Posterior cingulate gyrus (tissue), 11 donors: ENCODE measurements around the gene CCDC197.

Experiments used
- DNase-seq, 10 donors: peaks; one replicate each; pipeline versions ENCODE4 v3.0.0 to v3.0.0-alpha.2; 2020 to 2021; ENCODE audit warnings: mixed read lengths in 3 of 10
- intact Hi-C: fragments of 100-400 bp; cut with DNase I; formaldehyde crosslinking; loops from one replicate; pipeline ENCODE4 v1.15.1; 2023

Gene CCDC197

DNA sequence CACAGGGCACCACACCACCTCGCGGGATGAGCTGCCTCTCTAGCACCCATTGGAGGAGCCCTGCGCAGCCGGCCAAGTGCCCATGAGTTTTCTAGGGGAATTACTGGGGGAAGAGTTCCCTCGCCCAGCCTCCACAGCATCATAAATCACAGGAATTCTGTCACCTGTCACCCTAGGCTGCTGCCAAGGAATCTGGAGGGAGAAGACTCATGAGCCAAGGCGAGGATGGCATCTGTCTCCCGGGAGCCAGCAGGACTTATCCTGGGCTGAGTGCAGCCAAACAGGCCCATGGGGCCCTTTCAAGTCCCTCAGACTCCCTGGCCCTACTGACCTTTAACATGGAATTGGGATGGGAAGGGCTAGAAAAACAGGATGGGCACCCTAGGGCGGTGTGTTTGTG, 21.2 kb downstream of the CCDC197 start:
- intact Hi-C loops, result no loop called here
- no peak for DNase-seq

DNA sequence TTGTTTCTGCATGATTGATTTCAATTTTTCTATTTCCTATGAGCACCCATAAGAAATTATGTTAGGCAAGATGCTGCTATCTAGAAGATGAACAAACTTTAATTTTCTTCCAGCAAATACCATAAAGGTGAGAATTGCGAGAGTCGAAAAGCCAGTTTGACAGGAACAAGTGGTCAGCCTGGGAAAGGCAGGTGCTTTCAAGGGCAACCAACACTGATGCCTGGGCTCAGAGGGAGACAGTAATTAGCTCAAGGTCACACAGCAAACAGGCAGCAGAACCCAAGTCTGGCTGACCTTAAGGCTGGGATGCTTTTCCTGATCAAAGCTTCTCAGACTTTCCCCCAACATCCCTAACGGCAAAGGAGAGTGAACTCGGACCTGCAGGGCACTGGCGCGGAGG, 22.2 kb downstream of the CCDC197 start:
- no peak for DNase-seq
- intact Hi-C loops, result no loop called here

DNA sequence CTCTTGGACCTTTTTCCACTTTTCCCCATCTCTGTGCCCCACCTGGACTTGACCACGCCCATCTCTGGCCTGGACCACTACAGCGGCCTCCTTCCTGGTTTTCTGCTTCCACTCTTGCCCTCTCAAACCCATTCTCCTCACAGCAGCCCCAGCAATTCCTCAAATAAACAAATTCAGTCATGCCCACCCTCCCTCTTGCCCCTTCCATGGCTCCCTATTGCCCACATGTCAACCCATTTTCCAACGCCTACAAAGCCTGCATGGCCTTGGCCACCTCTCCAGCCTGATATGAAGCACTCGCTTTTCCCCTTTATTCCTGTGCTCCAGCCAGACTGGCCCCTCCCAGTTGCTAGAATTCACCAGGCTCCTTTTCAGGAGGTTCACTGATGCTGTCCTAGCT, 23.2 kb downstream of the CCDC197 start:
- intact Hi-C loops, result no loop called here
- DNase-seq, result no peak

DNA sequence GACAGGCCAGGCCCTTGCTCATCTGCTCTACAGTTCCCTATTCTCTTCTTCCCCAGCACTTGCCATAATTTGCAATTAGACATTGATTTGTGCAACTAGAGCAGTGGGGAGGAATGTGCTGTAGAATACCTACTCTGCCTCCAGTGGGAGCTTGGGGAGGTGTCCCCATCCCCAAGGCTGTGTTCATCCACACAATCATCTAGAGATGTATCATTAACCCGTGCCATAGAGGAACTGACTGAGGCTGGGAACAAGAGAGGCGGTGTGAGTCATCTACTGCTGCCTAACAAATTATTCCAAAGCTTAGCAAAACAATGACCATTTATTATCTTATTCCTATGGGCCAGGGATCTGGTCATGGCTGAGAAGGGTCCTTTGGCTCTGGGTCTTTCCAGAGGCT, 23.9 kb downstream of the CCDC197 start:
- no peak for DNase-seq
- intact Hi-C loops, result no loop called here

DNA sequence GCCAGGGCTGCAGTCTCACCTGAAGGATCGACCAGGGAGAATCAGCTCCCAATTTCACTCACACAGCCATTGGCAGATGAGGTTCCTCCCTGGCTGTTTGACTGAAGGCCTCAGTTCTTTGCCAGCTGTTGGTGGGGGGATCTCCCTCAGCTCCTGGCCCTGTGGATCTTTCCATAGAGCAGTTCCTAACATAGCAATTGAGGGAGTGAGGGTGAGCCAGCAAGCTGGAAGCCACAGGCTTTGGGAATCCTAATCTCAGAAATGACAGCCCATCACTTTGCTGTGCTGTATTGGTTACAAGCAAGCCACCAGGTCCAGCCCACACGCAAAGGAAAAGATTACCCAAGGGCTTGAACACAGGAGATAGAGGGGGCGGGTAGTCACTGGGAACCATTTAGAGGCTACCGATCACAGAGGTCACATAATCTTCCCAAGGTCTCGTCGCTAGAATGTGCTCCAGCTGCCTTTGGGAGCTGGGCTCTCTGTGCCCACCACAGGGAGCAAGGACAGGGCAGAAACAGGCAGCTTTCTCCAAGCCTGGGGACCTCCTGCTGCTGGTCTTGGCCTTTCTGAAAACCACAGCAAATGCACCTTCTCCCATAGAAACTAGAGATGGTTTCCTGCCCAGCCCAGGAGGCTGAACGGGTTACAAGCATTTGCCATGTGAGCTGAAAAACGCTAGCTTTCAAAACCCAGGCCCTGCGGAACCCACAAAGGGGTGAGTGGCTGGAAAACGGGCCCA, 24.5 kb downstream of the CCDC197 start:
- no peak for DNase-seq
- intact Hi-C loops, result no loop called here

DNA sequence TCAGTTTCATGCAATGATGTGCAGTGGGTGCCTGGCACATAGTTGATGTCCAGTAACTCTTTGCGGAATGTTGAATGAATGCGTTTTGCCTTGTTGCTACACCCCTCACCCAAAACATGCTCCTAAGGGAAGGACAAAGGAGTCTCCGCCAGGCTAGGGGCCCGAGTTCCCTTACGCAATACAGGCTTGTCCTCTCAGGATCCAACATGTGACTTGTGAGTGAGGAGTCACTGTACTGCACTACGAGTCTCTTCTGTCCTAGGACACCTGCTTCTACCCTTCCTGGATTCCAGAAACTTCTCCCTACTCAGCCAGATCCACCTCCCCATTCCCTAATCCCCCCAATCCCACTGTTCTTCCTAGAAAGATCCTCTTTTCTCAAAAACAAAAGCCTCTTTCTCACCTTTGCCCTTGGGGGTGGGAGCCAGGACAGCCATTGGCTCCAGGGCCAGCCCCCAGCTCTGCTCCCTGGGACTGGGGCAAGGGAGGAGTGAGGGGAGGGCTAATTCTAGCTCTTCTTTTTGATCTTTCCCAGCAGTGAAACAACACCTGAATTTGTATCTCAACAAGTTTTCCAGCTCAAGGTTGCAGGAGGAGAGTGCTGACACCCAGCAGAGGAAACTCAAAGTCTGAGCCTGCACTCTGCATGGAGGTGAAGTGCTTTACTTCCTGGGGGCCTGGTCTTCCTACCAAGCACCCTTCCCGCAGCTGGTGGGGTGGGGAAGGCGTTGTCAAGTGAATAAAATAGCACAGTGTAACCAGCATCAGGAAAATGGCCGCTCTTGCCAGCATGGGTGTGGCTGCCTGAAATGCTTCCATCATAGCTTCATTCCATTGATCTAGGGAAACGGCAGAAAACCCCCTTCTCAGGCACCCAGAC, 25.7 kb downstream of the CCDC197 start:
- DNase-seq, result no peak
- intact Hi-C loops, result no loop called here

DNA sequence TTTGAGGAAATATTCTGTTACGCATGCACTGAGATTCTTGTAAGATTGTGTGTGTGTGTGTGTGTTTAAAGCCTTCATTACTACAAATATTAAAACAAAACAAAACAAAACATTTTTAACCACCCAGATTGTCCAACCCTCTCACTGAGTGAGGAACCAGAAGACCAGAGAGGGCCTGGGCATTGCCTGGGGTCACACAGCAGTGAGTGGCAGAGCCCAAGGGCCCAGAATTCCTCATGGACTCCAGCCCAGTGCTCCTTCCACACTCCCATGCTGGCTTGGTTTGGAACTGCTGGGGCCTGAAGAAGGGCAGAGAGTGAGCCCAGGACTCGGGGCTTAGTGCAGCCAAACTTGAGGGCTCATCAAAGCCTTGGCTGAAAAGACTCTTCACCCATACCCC, 27.4 kb downstream of the CCDC197 start:
- DNase-seq, result no peak
- intact Hi-C loops, result no loop called here

DNA sequence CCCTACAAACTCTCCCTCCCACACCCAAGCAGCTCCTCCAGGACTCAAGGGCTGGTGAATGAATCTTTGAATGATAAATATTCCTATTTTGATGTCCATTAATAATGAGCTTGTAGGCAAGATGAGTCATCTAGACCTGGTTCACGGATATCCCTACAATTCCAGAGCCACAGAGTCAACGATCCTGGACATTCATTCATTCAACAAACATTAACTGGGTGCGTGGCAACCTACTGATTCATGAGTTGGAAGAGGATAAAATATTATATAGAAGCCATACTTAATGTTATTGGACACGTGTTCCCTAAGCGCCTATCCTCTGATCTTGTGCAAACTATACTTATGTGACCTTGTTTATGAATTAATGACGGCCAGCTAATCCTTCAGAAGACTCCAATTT, 28.6 kb downstream of the CCDC197 start:
- DNase-seq, result no peak
- intact Hi-C loops, result no loop called here

DNA sequence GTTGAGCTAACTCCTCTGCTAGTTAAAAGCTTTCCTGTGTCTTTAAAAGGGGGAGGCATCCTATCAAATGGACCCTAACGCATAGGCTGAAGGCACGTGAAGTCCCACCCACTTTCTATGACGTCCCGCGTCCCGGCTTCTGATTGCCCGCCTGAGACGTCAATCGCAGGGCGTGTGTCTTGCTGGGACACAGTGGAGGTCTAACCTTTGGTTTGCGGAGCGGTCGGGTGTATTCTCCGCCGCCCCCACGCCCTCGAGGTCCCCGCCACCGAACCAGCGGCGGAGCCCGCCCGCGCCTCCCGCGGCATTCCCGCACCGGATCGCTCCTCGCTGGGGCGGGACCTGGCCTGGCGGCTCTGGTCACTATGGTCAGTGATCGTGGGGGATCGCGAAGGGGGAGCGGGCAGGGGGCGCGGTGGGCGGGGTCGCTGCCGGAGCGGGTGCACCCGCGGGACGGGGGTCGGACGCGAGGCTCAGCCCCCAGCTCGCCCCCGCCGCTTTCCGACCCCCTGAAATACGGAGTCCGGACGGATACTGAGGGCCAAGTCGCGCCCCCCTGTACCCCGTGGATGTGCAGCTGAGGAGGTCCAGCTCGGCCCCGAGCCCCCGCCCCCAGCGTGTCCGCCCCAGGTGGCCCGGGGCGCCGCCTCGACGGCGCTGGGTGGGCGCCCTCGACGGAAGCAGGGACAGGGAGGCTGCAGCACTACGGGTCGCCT, 29.2 kb downstream of the CCDC197 start, which contains the start of gene OTUB2:
OTUB2 (plus strand) TSS at position 168 of the 716 bp plus-strand sequence; CDS start at position 366, 198 bp downstream.
- intact Hi-C loops, result no loop called here

DNA sequence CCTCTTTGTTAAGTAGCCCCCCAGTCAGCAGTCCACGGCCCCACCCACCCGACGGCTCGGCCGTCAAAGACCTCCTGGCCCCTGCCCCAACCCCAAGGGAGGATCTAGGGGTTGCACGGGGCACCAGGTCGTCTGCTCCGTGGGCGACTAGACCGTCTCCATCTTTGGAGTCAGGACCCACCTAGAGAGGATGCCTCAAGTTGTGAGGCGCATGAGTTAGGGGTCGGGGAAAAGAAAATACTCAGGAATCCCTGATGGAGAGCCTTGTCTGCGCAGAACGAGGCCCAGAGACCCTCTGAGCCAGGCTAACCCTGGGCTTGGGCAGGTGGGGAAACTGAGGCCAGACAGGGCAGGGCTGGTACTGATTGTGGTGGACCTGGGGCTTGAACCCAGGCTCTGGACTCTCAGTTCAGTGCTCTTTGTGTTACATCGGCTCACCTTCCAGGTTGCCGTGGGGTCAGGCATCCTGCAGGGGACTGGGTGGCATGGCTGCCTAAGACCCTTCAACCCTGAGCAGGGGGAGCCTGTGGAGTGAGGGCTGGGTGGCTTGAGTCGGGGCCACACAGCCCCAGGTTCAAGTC, 29.9 kb downstream of the CCDC197 start:
- intact Hi-C loops, result no loop called here
- DNase-seq, result no peak

More for the DNA sequence above, 29.2 kb downstream of the CCDC197 start, which contains the start of gene OTUB2:
- peak; percentile 93 to 100 (median 98) for DNase-seq

DNA sequence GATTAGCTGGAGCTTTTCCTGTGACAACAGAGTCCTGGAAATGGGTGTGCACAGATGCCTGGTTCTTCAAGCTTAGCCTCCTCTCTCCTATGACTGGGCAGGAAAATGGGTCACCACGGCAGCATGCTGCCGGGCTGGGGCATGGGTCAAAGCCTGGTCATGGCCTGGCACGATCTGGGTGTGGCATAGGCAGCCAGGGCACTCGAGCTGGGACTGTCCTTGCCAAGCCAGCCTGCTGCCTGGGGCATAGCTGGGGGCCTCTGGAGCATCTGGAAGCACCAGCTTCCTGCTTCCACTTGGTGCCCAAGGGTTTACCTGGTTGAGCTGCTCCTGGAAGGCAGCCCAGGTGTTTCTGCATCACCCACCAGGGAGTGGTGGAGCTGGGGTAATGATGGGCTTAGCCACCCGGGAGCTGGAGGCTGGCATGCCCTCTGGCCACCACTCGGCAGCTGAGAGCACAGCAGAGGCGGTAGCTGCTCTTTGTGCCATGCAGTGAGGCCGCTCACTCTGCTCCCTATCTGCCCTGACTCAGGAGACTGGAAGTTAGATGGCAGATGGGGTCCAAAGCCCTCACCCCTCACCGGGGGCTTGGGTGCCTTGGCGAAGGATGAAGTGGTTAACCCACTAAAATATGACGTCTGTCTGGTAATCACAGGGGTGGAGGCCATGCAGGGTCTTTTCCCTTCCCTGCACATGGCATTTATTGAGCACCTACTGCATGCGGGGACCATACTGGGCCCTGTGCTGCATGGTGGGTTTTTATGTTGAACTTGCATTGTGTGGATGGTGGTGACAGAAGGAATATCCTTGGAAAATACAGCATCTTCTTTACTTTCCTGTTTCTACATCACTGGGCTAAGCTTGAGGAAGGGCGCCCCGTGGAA, 30.7 kb downstream of the CCDC197 start:
- intact Hi-C loops, result no loop called here
- no peak for DNase-seq

DNA sequence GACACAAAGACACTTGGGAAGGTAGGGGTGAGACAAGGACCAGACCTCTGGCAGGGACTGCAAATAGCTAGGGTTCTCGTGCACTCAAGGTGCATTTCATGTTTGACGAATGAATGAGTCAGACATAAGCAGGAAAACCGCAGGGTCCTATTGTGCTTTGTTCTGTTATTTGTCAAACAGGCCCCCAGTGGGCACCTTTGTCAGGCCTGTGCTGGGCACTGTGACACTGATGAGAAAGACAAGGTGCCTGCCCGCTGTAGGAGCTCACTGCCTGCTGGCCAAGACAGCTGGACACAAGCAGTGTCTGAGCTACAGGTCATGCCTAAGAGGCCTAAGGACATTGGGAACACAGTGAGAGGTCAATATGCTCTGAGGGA, 31.3 kb downstream of the CCDC197 start:
- intact Hi-C loops, result no loop called here
- no peak for DNase-seq

DNA sequence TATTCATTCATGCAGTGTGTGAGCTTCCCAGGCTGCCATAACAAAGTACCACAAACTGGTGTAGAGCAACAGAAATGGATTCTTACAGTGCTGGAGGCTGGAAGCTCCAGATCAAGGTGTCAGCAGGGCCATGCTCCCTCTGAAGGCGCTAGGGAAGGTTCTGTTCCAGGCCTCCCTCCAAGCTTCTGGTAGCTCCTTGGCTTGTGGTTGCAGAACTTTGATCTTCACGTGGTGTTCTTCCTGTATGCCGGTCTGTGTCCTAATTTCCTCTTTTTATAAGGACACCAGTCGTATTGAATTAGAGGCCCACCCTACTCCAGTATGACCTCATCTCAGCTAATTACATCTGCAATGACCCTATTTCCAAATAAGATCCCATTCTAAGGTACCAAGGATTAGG, 32.2 kb downstream of the CCDC197 start:
- DNase-seq, result no peak
- intact Hi-C loops, result no loop called here

DNA sequence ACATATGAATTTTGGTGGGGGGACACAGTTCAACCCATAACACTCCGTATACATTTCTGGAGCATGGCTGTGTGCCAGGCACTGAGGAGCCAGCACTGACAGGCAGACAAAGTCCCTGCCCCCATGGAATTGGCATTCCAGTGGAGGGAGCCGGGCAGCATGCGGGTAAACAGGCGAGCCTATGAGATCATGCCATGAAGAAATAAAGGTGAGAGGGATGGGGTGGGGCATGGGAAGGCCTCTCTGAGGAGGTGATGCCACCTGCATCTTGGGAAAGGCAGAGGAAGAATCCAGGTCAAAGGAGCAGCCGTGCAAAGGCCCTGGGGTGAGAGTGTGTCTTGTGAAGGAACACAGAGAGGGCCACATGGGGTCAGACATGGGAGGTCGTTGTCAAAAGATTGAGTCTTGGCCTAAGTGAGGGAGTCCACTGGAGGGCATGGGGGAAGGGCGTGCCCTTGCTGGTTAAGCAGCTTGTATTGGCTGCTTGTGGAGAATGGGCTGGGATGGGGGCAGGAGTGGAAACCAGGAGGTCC, 32.6 kb downstream of the CCDC197 start:
- no peak for DNase-seq
- intact Hi-C loops, result no loop called here

DNA sequence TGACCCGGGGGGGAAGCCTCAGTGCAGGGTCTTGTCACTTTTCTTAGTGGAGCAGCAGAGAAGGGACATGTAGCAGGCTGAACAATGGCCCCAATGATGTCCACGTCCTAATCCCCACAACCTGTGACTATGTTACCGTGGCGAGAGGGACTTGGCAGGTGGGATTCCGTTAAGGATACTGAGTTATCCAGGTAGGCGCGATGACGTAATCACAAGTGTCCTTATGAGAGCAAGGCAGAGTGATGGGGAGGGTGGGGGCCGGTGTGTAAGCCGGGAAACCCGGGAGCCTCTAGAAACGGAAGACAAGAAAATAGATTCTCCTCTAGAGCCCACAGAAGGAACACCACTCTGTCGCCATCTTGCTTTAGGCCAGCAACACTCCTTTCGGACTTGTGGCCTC, 33.5 kb downstream of the CCDC197 start:
- intact Hi-C loops, result no loop called here
- DNase-seq, result peak in 1 of 10 donors; percentile 27

DNA sequence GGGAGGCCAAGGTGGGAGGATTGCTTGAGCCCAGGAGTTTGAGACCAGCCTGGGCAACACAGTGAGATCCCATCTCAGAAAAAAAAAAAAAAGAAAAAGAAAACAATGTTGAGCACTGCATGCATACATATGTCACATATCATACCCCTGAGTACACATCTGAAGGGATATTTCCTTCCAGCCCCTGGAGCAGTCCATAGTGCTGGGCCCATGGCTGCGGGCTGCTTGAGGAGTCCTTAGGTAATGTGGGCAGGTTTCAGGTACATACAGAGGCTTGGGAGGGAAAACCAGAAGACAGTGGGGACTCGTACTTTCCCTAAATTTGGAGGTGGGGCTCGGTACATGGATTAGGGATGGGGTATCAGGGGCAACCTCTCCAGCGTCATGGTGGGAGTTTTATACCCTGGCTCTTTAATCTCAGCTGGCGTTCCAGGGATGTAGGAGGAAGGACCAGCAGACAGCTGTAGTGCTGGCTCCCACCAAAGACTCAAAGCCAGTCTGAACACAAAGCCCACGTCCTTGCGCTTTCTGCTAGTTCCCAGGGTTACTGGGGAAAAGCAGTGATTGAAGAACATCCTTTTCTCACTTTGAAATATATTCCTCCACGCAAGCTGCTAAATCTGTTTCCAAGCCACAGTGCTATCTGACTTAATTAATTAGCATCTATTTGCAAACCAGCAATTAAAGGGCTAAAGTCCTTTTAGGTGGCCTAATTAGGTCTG, 34.2 kb downstream of the CCDC197 start:
- peak in 2 of 10 donors; percentile 59 to 75 for DNase-seq
- intact Hi-C loops, result no loop called here

DNA sequence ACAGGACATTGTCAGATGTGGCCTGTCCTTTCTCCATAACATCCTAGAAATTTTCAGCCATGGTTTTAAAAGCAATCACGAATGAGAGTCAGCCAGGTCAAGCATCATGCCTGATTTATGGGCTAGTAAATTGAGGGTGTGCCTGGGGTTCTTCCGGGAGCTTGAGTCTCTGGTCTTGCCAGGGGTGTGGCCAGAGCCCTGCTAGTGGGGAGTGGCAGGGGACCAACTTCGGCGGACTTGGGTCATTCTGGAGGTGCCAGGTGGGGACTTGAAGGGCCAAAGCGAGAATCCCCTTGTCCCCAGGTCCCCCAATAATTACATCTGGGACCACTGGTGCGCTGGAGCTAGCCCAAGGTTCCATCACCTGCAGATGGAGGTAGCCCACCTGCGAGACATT, 34.8 kb downstream of the CCDC197 start:
- intact Hi-C loops, result no loop called here
- DNase-seq, result peak in 1 of 10 donors; percentile 47

DNA sequence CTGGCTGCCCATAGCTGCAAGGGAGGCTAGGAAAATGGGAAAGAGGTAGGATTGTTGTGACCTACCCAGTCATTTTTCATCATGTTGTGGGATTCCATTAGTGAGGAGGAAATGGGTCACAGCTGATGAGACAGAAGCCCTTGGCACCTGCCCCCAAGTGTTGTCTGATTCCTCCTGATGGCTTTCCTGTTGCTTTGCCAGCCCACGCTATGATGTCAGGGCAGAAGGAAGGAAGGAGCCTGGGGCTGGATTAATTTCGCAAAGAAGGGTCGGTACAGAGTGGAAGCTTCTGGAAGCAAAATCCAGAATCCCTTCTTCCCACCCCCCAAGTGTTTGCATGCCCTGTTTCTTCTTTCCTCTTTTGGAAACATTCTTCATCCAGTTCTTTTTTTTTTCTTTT, 37.8 kb downstream of the CCDC197 start:
- intact Hi-C loops, result loop anchor here (5.0 kb wide), 1 partner anchor 142 kb away; no protein-coding TSS in a partner anchor

More for the DNA sequence above, 37.8 kb downstream of the CCDC197 start:
- peak in 1 of 10 donors; percentile 48 for DNase-seq
